ENCODE measurements around the gene DECR2. TPM values are rescaled to one million over a fixed set of nuclear protein-coding genes. Genes with fewer than 3 reads are reported as not detected.

The DECR2 gene
- total and polyA plus RNA-seq, 2 of the 13 experiments (the other 11 are each of a cell fraction or from before 2014, with no cell fraction given): 36.3 to 44.6 TPM

DNA sequence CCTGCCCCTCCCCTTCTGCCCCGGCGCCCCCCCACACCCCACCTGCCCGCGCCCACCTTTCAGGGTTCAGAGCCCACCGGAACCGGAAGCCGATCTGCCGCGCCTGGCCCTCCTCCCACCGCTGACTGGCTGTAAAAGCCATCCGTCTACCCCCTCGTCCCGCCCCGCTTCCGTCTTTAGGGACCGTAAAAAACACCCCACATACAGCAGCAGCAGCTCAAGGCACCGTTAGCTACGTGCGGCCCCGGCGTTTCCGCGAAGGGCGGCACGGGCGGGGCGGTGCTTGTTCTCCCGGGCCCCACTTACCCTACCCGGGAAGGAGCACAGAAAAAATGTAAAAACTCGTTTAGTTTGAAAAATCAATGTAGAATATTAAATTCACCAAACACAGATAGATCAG, 31.2 kb upstream of the DECR2 start, which contains the start of gene MRPL28 (continued):
- TF ChIP-seq ZZZ3 (CRISPR knock-in tag; IDR thresholded peaks at IDR 0.05; ENCODE audit: borderline replicate concordance) (no peak), EHMT2 (IDR thresholded peaks at IDR 0.05; ENCODE audit: borderline replicate concordance, low read depth, low read length) (no peak), SIN3A (IDR thresholded peaks at IDR 0.05; ENCODE audit: borderline replicate concordance, low read depth, low read length) (no peak), CC2D1A (CRISPR knock-in tag; IDR thresholded peaks at IDR 0.05) (no peak), RELA (CRISPR knock-in tag; IDR thresholded peaks at IDR 0.05) (no peak), ZNF337 (CRISPR knock-in tag; IDR thresholded peaks at IDR 0.05; ENCODE audit: borderline replicate concordance, low read depth) (0 out of 2 replicates have a peak, but pooled peaks have one; percentile 73), ARNTL (CRISPR knock-in tag; IDR thresholded peaks at IDR 0.05) (no peak), BORCS8-MEF2B (CRISPR knock-in tag; IDR thresholded peaks at IDR 0.05) (no peak), TEAD3 (CRISPR knock-in tag; optimal IDR thresholded peaks at IDR 0.05; ENCODE audit: borderline replicate concordance) (peak; percentile 48), ZNF792 (CRISPR knock-in tag; IDR thresholded peaks at IDR 0.05) (no peak), RBFOX2 (IDR thresholded peaks at IDR 0.05; ENCODE audit: low read depth, low read length) (peak; percentile 40; the same call in 1 of the 2 replicates), ZNF234 (CRISPR knock-in tag; conservative IDR thresholded peaks at IDR 0.05) (no peak), HMGA1 (CRISPR knock-in tag; conservative IDR thresholded peaks at IDR 0.05) (no peak), ZMYM4 (CRISPR knock-in tag; IDR thresholded peaks at IDR 0.05) (0 out of 2 replicates have a peak, but pooled peaks have one; percentile 27), ZFP36L2 (CRISPR knock-in tag; IDR thresholded peaks at IDR 0.05) (no peak), ZSCAN29 (CRISPR knock-in tag; conservative IDR thresholded peaks at IDR 0.05) (no peak), NKX3-1 (CRISPR knock-in tag; IDR thresholded peaks at IDR 0.05) (no peak), ISX (CRISPR knock-in tag; conservative IDR thresholded peaks at IDR 0.05) (no peak)
- TF ChIP-seq, protein P1, sequence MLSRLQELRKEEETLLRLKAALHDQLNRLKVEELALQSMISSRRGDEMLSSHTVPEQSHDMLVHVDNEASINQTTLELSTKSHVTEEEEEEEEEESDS (CRISPR knock-in tag; IDR thresholded peaks at IDR 0.05; ENCODE audit: borderline replicate concordance): no peak
- TF ChIP-seq, protein P2, sequence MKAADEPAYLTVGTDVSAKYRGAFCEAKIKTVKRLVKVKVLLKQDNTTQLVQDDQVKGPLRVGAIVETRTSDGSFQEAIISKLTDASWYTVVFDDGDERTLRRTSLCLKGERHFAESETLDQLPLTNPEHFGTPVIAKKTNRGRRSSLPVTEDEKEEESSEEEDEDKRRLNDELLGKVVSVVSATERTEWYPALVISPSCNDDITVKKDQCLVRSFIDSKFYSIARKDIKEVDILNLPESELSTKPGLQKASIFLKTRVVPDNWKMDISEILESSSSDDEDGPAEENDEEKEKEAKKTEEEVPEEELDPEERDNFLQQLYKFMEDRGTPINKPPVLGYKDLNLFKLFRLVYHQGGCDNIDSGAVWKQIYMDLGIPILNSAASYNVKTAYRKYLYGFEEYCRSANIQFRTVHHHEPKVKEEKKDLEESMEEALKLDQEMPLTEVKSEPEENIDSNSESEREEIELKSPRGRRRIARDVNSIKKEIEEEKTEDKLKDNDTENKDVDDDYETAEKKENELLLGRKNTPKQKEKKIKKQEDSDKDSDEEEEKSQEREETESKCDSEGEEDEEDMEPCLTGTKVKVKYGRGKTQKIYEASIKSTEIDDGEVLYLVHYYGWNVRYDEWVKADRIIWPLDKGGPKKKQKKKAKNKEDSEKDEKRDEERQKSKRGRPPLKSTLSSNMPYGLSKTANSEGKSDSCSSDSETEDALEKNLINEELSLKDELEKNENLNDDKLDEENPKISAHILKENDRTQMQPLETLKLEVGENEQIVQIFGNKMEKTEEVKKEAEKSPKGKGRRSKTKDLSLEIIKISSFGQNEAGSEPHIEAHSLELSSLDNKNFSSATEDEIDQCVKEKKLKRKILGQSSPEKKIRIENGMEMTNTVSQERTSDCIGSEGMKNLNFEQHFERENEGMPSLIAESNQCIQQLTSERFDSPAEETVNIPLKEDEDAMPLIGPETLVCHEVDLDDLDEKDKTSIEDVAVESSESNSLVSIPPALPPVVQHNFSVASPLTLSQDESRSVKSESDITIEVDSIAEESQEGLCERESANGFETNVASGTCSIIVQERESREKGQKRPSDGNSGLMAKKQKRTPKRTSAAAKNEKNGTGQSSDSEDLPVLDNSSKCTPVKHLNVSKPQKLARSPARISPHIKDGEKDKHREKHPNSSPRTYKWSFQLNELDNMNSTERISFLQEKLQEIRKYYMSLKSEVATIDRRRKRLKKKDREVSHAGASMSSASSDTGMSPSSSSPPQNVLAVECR (CRISPR knock-in tag; IDR thresholded peaks at IDR 0.05; ENCODE audit: borderline replicate concordance): peak; percentile 57; the same call in 1 of the 2 replicates
- TF ChIP-seq, protein P3, sequence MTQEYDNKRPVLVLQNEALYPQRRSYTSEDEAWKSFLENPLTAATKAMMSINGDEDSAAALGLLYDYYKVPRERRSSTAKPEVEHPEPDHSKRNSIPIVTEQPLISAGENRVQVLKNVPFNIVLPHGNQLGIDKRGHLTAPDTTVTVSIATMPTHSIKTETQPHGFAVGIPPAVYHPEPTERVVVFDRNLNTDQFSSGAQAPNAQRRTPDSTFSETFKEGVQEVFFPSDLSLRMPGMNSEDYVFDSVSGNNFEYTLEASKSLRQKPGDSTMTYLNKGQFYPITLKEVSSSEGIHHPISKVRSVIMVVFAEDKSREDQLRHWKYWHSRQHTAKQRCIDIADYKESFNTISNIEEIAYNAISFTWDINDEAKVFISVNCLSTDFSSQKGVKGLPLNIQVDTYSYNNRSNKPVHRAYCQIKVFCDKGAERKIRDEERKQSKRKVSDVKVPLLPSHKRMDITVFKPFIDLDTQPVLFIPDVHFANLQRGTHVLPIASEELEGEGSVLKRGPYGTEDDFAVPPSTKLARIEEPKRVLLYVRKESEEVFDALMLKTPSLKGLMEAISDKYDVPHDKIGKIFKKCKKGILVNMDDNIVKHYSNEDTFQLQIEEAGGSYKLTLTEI (CRISPR knock-in tag; conservative IDR thresholded peaks at IDR 0.05): no peak
- TF ChIP-seq, protein P4, sequence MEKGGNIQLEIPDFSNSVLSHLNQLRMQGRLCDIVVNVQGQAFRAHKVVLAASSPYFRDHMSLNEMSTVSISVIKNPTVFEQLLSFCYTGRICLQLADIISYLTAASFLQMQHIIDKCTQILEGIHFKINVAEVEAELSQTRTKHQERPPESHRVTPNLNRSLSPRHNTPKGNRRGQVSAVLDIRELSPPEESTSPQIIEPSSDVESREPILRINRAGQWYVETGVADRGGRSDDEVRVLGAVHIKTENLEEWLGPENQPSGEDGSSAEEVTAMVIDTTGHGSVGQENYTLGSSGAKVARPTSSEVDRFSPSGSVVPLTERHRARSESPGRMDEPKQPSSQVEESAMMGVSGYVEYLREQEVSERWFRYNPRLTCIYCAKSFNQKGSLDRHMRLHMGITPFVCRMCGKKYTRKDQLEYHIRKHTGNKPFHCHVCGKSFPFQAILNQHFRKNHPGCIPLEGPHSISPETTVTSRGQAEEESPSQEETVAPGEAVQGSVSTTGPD (CRISPR knock-in tag; IDR thresholded peaks at IDR 0.05): no peak
- TF ChIP-seq, protein P5, sequence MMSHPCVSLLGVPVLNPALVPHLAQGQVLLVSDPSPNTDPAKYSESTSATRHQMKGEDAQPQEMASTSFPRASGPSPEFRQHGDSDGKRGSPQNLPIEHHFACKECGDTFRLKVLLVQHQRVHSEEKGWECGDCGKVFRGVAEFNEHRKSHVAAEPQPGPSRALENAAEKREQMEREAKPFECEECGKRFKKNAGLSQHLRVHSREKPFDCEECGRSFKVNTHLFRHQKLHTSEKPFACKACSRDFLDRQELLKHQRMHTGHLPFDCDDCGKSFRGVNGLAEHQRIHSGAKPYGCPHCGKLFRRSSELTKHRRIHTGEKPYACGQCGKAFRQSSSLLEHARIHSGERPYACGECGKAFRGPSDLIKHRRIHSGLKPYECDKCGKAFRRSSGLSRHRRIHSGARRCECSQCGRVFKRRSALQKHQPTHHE (CRISPR knock-in tag; IDR thresholded peaks at IDR 0.05; ENCODE audit: borderline replicate concordance): no peak

Measured in HepG2 (cell line).